GM21381 (cell line): ENCODE measurements around the gene ARHGEF19.
A peak's percentile ranks its signal among the peaks of the same experiment; 100 is the strongest.
"Not testable (repeated sequence)": the region's sequence is repeated elsewhere in the genome, so short reads cannot be mapped to it uniquely, and the experiment has no call there.

Source experiments
- ATAC-seq: cut with Tn5 transposase; IDR thresholded peaks from one replicate; pipeline ENCODE4 v1.9.1; 2021; ENCODE audit warnings: mild to moderate bottlenecking, moderate library complexity; ENCODE audit not compliant: unreplicated experiment

Gene ARHGEF19

GRCh38 chr1:16222716-16223115, 10.3 kb upstream of the ARHGEF19 start:
- not testable (repeated sequence) for ATAC-seq

- ATAC-seq = no peak
Measured at GRCh38 chr1:16221499-16221898, 9.0 kb upstream of the ARHGEF19 start.

GRCh38 chr1:16219968-16220500, 7.6 kb upstream of the ARHGEF19 start:
- no peak for ATAC-seq

- ATAC-seq = no peak
Measured at GRCh38 chr1:16218674-16219071, 6.2 kb upstream of the ARHGEF19 start.

GRCh38 chr1:16218014-16218673, 5.7 kb upstream of the ARHGEF19 start:
- ATAC-seq = no peak

GRCh38 chr1:16217061-16217785, 4.8 kb upstream of the ARHGEF19 start:
- ATAC-seq = peak; percentile 84

- peak; percentile 43 for ATAC-seq
Measured at GRCh38 chr1:16215882-16216753, 3.7 kb upstream of the ARHGEF19 start.

- ATAC-seq = not testable (repeated sequence)
Measured at GRCh38 chr1:16215240-16215639, 2.8 kb upstream of the ARHGEF19 start.

GRCh38 chr1:16213544-16213943, 1.1 kb upstream of the ARHGEF19 start:
- not testable (repeated sequence) for ATAC-seq

- ATAC-seq = no peak
Measured at GRCh38 chr1:16213013-16213412, 561 bp upstream of the ARHGEF19 start.

GRCh38 chr1:16211824-16212223, 628 bp downstream of the ARHGEF19 start:
- ATAC-seq = no peak

- no peak for ATAC-seq
Measured at GRCh38 chr1:16210581-16210980, 1.9 kb downstream of the ARHGEF19 start.

GRCh38 chr1:16209847-16210407, 2.5 kb downstream of the ARHGEF19 start:
- no peak for ATAC-seq

GRCh38 chr1:16209132-16209846, 3.2 kb downstream of the ARHGEF19 start:
- no peak for ATAC-seq

GRCh38 chr1:16208270-16208987, 4.0 kb downstream of the ARHGEF19 start:
- ATAC-seq = no peak

- ATAC-seq = no peak
Measured at GRCh38 chr1:16207318-16208269, 4.9 kb downstream of the ARHGEF19 start.

- peak; percentile 85 for ATAC-seq
Measured at GRCh38 chr1:16206547-16207317, 5.7 kb downstream of the ARHGEF19 start.
